Measurements from ENCODE around the gene CELF5. TPM values are rescaled to one million over a fixed set of nuclear protein-coding genes. Genes with fewer than 3 reads are reported as not detected.
"Not testable (repeated sequence)": the region's sequence is repeated elsewhere in the genome, so short reads cannot be mapped to it uniquely, and the experiment has no call there.

The CELF5 gene
- total RNA-seq, 2 experiments from 2014 or later: 0.06 to 0.20 TPM

DNA sequence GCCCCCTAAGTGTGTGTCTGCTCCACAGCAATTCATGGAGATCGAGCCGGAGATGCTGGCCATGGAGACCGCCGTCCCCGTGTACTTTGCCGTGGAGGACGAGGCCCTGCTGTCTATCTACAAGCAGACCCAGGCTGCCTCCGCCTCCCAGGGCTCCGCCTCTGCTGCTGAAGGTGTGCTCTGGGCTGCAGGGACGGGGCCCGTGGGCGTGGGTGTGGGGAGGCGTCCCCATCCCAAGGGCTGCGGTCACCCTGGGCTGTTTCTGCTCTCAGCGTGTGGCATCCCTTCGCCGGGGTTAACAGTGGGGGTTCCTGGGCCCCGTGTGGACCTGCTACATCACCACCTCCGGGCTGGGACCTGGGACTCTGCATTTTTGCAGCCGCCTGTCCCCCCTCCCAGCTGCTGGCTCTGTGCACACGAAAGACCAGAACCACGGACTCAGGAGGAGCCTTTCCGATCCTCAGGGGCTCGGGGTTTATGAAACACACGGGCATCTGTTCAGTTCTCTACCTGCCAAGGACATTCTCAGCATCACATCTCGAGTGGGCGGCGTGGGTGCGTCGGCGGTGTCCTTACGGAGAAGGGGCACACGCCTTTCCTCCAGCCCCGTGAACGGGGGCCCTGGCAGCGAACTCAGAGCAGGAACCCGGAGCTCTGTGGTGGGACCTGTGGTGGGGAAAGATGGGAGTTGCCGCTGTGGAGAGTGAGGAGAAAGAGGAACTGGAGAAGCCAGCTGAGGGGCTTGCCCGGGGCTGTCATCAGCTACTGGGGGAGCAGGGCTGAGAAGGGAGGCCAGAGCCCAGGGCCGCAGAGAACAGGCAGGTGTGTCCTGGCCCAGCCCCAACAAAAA, 31.0 kb upstream of the CELF5 start:
- ChIA-PET CTCF (no interaction called here), POLR2A (no interaction called here)
- Mint-ChIP-seq H3K4me1 (peaks cover 11% of the 10 kb centered on the region), H3K9me3 (no peaks in the 10 kb centered on the region), H3K36me3 (ENCODE audit: low read depth) (peaks cover 7% of the 10 kb centered on the region), H3K4me3 (no peak overlapping the region), H3K27me3 (no peaks in the 10 kb centered on the region), H3K27ac (no peak overlapping the region)
- no peak for DNase-seq

DNA sequence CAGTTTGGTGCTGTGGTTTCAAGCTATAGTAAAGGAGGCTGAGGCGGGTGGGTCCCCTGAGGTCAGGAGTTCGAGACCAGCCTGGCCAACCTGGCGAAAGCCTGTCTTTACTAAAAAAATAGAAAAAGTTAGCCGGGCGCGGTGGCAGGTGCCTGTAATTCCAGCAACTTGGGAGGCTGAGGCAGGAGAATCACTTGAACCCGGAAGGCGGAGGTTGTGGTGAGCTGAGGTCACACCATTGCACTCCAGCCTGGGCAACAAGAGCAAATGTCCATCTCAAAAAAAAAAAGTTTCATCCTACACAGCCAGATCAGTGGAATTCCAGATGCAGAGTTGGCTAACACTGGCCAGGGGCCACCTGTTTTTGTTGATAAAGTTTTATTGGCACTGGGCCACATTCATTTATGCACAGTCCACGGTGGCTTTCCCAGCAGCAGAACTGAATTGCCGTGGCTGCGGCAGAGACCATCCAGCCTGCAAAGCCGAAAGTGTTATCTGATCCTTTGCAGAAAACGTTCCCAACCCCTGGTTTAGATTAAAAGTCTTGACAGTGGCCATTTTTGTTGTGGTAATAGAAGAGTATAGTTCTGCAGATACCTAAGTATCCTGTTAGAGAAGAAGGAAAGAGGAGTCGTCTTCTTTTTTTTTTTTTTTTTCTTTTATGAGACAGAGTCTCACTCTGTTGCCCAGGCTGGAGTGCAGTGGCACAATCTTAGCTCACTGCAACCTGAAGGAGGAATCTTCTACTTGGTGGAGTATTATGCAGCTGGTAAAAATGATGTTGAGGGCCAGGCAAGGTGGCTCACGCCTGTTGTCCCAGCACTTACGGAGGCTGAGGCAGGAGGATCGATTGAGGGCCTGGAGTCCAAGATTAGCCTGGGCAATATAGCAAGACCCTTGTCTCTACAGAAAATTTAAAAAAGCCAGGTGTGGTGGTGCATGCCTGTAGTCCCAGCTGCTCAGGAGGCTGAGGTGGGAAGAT, 30.1 kb upstream of the CELF5 start:
- Mint-ChIP-seq H3K4me1 (peaks cover 1% of the 10 kb centered on the region), H3K4me3 (no peak overlapping the region), H3K27me3 (no peaks in the 10 kb centered on the region), H3K9me3 (no peaks in the 10 kb centered on the region), H3K36me3 (ENCODE audit: low read depth) (peaks cover 7% of the 10 kb centered on the region), H3K27ac (no peak overlapping the region)
- DNase-seq: no peak
- POLR2A ChIA-PET: no interaction called here
- CTCF ChIA-PET: interaction anchor here (1.2 kb wide), 1 partner anchor 13 kb away, joined by 3 read pairs; no protein-coding TSS in a partner anchor

DNA sequence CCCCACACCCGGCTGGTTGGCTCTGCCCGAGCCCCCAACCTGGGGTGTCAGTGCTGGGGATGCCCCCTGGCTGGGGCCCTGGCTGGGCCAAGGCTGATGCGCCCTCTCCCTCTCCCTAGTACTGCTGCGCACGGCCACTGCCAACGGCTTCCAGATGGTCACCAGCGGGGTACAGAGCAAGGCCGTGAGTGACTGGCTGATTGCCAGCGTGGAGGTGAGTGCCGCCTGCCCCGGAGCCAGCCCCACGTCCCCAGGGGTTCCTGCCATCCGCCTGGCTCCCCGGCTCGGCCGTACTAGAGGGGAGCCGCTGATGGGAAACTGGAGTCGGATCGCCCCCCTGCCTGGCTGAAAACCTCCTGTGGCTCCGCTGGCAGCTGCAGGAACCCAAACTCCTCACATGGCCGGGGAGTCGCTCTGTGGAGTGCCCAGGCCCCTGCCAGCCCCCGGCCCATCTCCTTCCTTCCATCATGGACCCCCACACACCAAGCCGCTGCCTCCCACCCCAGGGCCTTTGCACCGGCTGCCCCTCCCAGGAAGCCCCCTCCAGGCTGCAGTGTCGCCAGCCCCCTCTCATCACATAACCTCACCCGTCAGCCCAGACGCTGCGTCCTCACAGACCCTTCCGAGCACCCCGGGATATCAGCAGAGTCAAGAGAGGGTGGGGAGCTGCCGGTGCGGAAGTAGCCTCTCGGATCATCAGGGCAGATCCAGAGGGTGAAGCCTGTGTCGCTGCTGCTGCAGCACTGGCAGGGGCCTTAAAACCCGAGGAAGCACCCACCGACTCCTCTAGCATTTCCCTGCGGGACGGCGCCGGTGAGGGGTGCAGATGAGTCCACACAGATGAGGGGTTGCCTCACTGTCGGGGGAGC, 28.2 kb upstream of the CELF5 start:
- Mint-ChIP-seq H3K9me3 (no peaks in the 10 kb centered on the region), H3K27ac (no peak overlapping the region), H3K36me3 (ENCODE audit: low read depth) (peaks cover 7% of the 10 kb centered on the region), H3K27me3 (no peaks in the 10 kb centered on the region), H3K4me1 (no peaks in the 10 kb centered on the region), H3K4me3 (no peak overlapping the region)
- no peak for DNase-seq
- POLR2A ChIA-PET: no interaction called here
- CTCF ChIA-PET: interaction anchor here (0.7 kb wide), 1 partner anchor 395 kb away, joined by 3 read pairs; no protein-coding TSS in a partner anchor

DNA sequence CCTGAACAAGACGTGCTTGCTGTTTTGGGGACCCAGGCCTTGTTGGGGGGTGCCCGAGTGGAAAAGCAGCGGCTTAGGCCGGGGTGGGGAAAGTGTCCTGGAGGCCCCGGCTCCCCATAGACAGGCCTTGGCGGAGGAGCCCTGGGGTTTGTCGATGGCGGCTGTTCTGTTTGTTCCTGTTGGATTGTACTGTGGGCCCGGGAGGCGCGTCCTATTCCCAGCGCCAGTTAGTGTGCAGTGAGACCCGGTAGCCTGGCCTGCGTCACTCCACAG, 27.6 kb upstream of the CELF5 start:
- no peaks in the 10 kb centered on the region for H3K9me3 Mint-ChIP-seq
- DNase-seq: no peak
- ChIA-PET CTCF (interaction anchor here (0.7 kb wide), 1 partner anchor 396 kb away, joined by 3 read pairs; no protein-coding TSS in a partner anchor), POLR2A (no interaction called here)
- peaks cover 7% of the 10 kb centered on the region for H3K36me3 Mint-ChIP-seq (ENCODE audit: low read depth)
- H3K4me1 Mint-ChIP-seq: no peaks in the 10 kb centered on the region
- no peak overlapping the region for H3K4me3 Mint-ChIP-seq
- H3K27me3 Mint-ChIP-seq: no peaks in the 10 kb centered on the region
- no peak overlapping the region for H3K27ac Mint-ChIP-seq

GRCh38 chr19:3198901-3199700, 25.4 kb upstream of the CELF5 start:
- no peaks in the 10 kb centered on the region for H3K27me3 Mint-ChIP-seq
- POLR2A ChIA-PET: no interaction called here
- no peak overlapping the region for H3K27ac Mint-ChIP-seq
- DNase-seq: no peak
- H3K4me3 Mint-ChIP-seq: no peak overlapping the region
- H3K36me3 Mint-ChIP-seq (ENCODE audit: low read depth): peaks cover 4% of the 10 kb centered on the region
- H3K4me1 Mint-ChIP-seq: no peaks in the 10 kb centered on the region
- H3K9me3 Mint-ChIP-seq: no peaks in the 10 kb centered on the region
- CTCF ChIA-PET: interaction anchor here (0.7 kb wide), 1 partner anchor 12 kb away, joined by 3 read pairs; no protein-coding TSS in a partner anchor

DNA sequence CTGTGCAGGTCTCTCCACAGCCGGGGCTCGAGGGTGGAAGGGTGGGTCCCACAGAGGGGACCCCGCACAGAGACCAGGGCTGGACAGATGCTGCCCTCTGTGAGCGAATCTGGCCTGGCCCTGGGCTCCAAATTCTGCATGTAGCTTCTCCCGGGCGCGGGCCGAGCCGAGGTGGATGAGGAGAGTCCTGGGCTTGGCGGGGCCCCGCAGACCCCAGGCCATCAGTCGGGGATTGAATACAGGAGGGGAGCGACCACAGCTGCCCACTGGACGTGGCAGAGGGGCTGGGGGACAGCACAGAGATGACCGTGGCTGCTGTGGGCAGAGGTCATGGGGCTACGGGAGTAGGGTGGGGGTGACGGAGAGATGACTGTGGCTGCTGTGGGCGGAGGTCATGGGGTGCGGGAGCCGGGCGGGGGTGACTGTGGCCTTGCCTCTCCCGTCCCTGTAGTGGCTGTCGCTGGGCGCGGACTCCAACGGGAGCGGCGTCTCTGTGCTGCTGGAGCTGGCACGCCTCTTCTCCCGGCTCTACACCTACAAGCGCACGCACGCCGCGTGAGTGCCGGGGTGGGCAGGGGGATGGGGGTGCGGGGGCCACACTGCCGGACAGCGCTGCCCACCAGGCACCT, 23.3 kb upstream of the CELF5 start:
- no peak overlapping the region for H3K27ac Mint-ChIP-seq
- no peak overlapping the region for H3K4me3 Mint-ChIP-seq
- no peaks in the 10 kb centered on the region for H3K9me3 Mint-ChIP-seq
- ChIA-PET CTCF (no interaction called here), POLR2A (no interaction called here)
- no peak for DNase-seq
- no peaks in the 10 kb centered on the region for H3K4me1 Mint-ChIP-seq
- H3K27me3 Mint-ChIP-seq: no peaks in the 10 kb centered on the region
- peaks cover 2% of the 10 kb centered on the region for H3K36me3 Mint-ChIP-seq (ENCODE audit: low read depth)

GRCh38 chr19:3201911-3202310, 22.6 kb upstream of the CELF5 start:
- Mint-ChIP-seq H3K36me3 (ENCODE audit: low read depth) (peaks cover 2% of the 10 kb centered on the region), H3K9me3 (no peaks in the 10 kb centered on the region), H3K27me3 (no peaks in the 10 kb centered on the region), H3K27ac (no peak overlapping the region), H3K4me3 (no peak overlapping the region), H3K4me1 (no peaks in the 10 kb centered on the region)
- DNase-seq: no peak
- ChIA-PET CTCF (no interaction called here), POLR2A (no interaction called here)

DNA sequence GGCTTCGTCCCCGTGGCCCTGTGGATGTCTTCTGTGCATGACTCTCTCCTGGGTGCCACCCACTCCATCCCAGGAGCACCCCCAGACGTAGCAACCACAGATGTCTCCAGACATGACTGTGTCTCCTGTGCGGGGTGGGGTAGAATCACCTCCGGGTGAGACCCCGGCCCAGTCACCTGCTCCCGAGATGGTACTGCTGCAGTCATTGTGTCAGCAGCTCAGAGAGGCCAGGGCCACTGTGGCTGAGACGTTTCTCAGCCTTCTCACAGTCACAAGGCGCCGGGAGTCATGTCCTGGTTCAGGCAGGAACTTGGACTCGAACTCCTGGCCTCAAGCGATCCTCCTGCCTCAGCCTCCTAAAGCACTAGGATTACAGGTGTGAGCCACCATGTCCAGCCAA, 22.1 kb upstream of the CELF5 start:
- ChIA-PET POLR2A (no interaction called here), CTCF (no interaction called here)
- no peaks in the 10 kb centered on the region for H3K4me1 Mint-ChIP-seq
- H3K36me3 Mint-ChIP-seq (ENCODE audit: low read depth): peaks cover 2% of the 10 kb centered on the region
- no peak overlapping the region for H3K4me3 Mint-ChIP-seq
- H3K27ac Mint-ChIP-seq: no peak overlapping the region
- no peaks in the 10 kb centered on the region for H3K27me3 Mint-ChIP-seq
- H3K9me3 Mint-ChIP-seq: no peaks in the 10 kb centered on the region
- no peak for DNase-seq

- H3K4me1 Mint-ChIP-seq, POLR2A ChIA-PET: not testable (repeated sequence)
Observed at GRCh38 chr19:3202895-3203294, 21.6 kb upstream of the CELF5 start.

DNA sequence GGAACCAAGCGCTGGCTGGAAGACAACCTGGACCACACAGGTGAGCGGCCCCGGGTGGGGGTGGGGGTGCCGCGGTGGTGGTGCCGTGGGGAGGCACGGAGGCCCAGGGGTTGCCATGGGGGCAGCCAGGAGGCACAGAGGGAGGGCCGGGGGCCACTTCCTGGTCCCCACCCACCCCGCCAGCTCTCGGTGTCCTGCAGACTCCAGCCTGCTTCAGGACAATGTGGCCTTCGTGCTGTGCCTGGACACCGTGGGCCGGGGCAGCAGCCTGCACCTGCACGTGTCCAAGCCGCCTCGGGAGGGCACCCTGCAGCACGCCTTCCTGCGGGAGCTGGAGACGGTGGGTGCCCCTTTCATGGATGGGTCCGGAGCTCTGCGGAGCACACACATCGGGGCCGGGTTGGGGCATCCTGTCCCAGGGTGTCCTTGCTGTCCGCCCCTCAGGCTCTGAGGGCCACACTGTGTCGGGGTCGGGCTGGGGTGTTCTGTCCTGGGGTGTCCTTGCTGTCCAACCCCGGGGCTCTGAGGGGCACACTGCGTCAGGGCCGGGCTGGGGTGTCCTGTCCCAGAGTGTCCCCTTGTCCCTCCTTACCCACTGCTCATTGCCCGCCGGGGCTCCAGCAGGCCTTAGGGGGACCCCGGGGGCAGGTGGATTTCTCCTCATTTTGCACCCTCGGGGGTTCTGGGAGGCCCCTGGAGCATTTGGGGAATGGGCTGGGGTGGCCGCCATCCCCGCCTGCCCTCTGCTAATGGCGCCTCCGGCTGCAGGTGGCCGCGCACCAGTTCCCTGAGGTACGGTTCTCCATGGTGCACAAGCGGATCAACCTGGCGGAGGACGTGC, 20.4 kb upstream of the CELF5 start:
- DNase-seq: no peak
- ChIA-PET CTCF (no interaction called here), POLR2A (no interaction called here)
- H3K4me1 Mint-ChIP-seq: no peaks in the 10 kb centered on the region
- no peaks in the 10 kb centered on the region for H3K9me3 Mint-ChIP-seq
- H3K4me3 Mint-ChIP-seq: no peak overlapping the region
- H3K27ac Mint-ChIP-seq: no peak overlapping the region
- H3K27me3 Mint-ChIP-seq: no peaks in the 10 kb centered on the region
- H3K36me3 Mint-ChIP-seq (ENCODE audit: low read depth): peaks cover 2% of the 10 kb centered on the region

More at GRCh38 chr19:3202895-3203294, 21.6 kb upstream of the CELF5 start:
- H3K27me3 Mint-ChIP-seq; H3K27ac Mint-ChIP-seq; H3K9me3 Mint-ChIP-seq; H3K4me3 Mint-ChIP-seq; CTCF ChIA-PET; H3K36me3 Mint-ChIP-seq (ENCODE audit: low read depth); DNase-seq: not testable (repeated sequence)

DNA sequence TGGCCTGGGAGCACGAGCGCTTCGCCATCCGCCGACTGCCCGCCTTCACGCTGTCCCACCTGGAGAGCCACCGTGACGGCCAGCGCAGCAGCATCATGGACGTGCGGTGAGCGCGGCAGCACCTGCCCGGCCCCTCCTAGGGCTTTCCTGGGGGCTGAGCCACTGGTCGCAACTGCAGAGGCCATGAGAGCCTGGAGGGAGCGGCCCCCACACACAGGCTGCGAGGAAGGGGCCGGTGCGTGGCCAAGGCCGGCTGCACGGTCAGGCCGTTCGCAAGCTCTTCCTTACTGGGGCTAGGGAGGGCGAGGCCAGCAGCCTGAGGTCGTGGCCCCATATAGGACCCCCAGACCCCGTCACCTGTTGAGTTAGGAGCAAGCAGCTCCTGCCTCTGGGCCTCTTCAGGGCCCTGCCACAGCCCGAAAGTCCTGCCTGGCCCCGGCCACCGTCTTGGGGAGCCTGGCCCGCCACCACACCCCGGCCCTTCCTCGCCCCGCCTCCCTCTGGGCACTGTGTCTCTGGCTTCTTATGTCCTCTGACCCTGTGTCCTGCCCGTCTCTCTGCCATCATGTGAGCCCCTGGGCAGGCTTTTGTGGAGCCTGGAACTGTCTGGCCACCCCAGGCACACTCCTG, 19.7 kb upstream of the CELF5 start:
- CTCF ChIA-PET: no interaction called here
- Mint-ChIP-seq H3K4me1 (no peaks in the 10 kb centered on the region), H3K27me3 (no peaks in the 10 kb centered on the region), H3K36me3 (ENCODE audit: low read depth) (peaks cover 2% of the 10 kb centered on the region), H3K27ac (no peak overlapping the region), H3K4me3 (no peak overlapping the region), H3K9me3 (no peaks in the 10 kb centered on the region)
- DNase-seq: no peak
- POLR2A ChIA-PET: no interaction called here

Measured in activated CD4-positive, alpha-beta T cell treated with anti-CD3 and anti-CD28 coated beads, Interleukin-2, amount 10 ng/mL, durations not matched to agents 7 days and 5 days (primary cell).